MCF 10A (cell line): ENCODE data around the gene LPP. TPM values are rescaled to one million over a fixed set of nuclear protein-coding genes. Genes with fewer than 3 reads are reported as not detected.

Source experiments
- BruUV-seq: library from RNA; stranded (reverse); fragments of 400-500 nt; replicated peaks from 2 replicates; lab custom pipeline; 2021; lab: Mats Ljungman, UMichigan
- CTCF ChIA-PET: fragments of 300-600 bp; sonication (Branson Sonifier 250); formaldehyde crosslinking; extraction: SDS; loops from one replicate; lab custom pipeline; 2021; ENCODE audit warnings: antibody characterized with exemption, inconsistent platforms; lab: Yijun Ruan, JAX
- POLR2A ChIA-PET: fragments of 300-600, 350-650 bp; sonication (Branson Sonifier 250); formaldehyde crosslinking; extraction: SDS; loops from one replicate; lab custom pipeline; 2020; ENCODE audit warnings: antibody characterized with exemption, inconsistent platforms; lab: Yijun Ruan, JAX
- DNase-seq: peaks from one replicate; pipeline ENCODE4 v3.0.0-alpha.2; 2018; ENCODE audit not compliant: unreplicated experiment
- H3K27ac Mint-ChIP-seq: one replicate; pipeline ENCODE4 v1.8.0; 2022; ENCODE audit warnings: mild to moderate bottlenecking, low read depth, mixed read lengths; ENCODE audit not compliant: unreplicated experiment
- H3K27me3 Mint-ChIP-seq: one replicate; pipeline ENCODE4 v1.8.0; 2022; ENCODE audit warnings: mixed read lengths; ENCODE audit not compliant: insufficient read depth, unreplicated experiment
- H3K36me3 Mint-ChIP-seq: one replicate; pipeline ENCODE4 v1.8.0; 2022; ENCODE audit warnings: mild to moderate bottlenecking, moderate library complexity, mixed read lengths; ENCODE audit not compliant: insufficient read depth, unreplicated experiment
- H3K4me1 Mint-ChIP-seq: one replicate; pipeline ENCODE4 v1.8.0; 2022; ENCODE audit warnings: mixed read lengths; ENCODE audit not compliant: insufficient read depth, unreplicated experiment
- H3K4me3 Mint-ChIP-seq: one replicate; pipeline ENCODE4 v1.8.0; 2022; ENCODE audit warnings: mild to moderate bottlenecking, moderate library complexity, mixed read lengths; ENCODE audit not compliant: unreplicated experiment
- H3K9me3 Mint-ChIP-seq: one replicate; pipeline ENCODE4 v1.8.0; 2022; ENCODE audit warnings: mixed read lengths; ENCODE audit not compliant: unreplicated experiment
- CTCF ChIP-seq: fragments of 200-600 bp; IDR thresholded peaks from one replicate; pipeline ENCODE4 v1.8.0; 2022; ENCODE audit warnings: antibody characterized with exemption, mild to moderate bottlenecking; ENCODE audit not compliant: unreplicated experiment
- intact Hi-C: fragments of 100-400 bp; cut with micrococcal nuclease; formaldehyde crosslinking; loops from 2 replicates; pipeline ENCODE4 v1.14.1; 2022
- total RNA-seq: library from RNA; stranded (reverse); gene quantifications from 2 replicates; pipeline ENCODE4 v1.2.3, GENCODE V29; 2022

The LPP gene
- total RNA-seq, 1 experiment from 2014 or later = 117 TPM

GRCh38 chr3:188686324-188686723 lies 532.4 kb downstream of the LPP start:
- no TSS peak for BruUV-seq
- Mint-ChIP-seq H3K4me3 (no peak overlapping the region), H3K36me3 (no peaks in the 10 kb centered on the region), H3K9me3 (no peaks in the 10 kb centered on the region), H3K27ac (no peak overlapping the region), H3K4me1 (peaks cover 39% of the 10 kb centered on the region), H3K27me3 (no peaks in the 10 kb centered on the region)
- POLR2A ChIA-PET = interaction anchor here (0.9 to 4.2 kb wide), 4 partner anchors 13 to 941 kb away, joined by 3 to 35 read pairs (median 4); partner anchors contain the start of gene BCL6
- DNase-seq = no peak
- intact Hi-C loops = loop anchor here (5.0 kb wide), 1 partner anchor 944 kb away; no protein-coding TSS in a partner anchor
- TF ChIP-seq CTCF = no peak
- CTCF ChIA-PET = interaction anchor here (0.8 to 2.0 kb wide), 7 partner anchors 12 to 946 kb away, joined by 3 to 7 read pairs (median 3); no protein-coding TSS in a partner anchor

- no peaks in the 10 kb centered on the region for H3K36me3 Mint-ChIP-seq
- DNase-seq = peak; percentile 76
- intact Hi-C loops = loop anchor here (5.0 kb wide), 1 partner anchor 945 kb away; no protein-coding TSS in a partner anchor
- no peak overlapping the region for H3K4me3 Mint-ChIP-seq
- no TSS peak for BruUV-seq
- H3K9me3 Mint-ChIP-seq = no peaks in the 10 kb centered on the region
- peaks cover 36% of the 10 kb centered on the region for H3K4me1 Mint-ChIP-seq
- H3K27ac Mint-ChIP-seq = no peak overlapping the region
- ChIA-PET POLR2A (interaction anchor here (0.5 to 4.2 kb wide), 2 partner anchors 14 to 1227 kb away, joined by 3 to 35 read pairs; no protein-coding TSS in a partner anchor), CTCF (interaction anchor here (0.6 to 1.3 kb wide), 5 partner anchors 23 to 261 kb away, joined by 3 to 4 read pairs (median 3); no protein-coding TSS in a partner anchor)
- no peak for TF ChIP-seq CTCF
- H3K27me3 Mint-ChIP-seq = no peaks in the 10 kb centered on the region
These were observed 533.4 kb downstream of the LPP start for GRCh38 chr3:188687389-188687788.

- peak; percentile 82 for DNase-seq
- intact Hi-C loops = loop anchor here (5.0 kb wide), 1 partner anchor 947 kb away; no protein-coding TSS in a partner anchor
- POLR2A ChIA-PET = interaction anchor here (0.7 to 4.2 kb wide), 9 partner anchors 15 to 950 kb away, joined by 3 to 35 read pairs (median 4); partner anchors contain the start of gene BCL6
- Mint-ChIP-seq H3K36me3 (peaks cover 5% of the 10 kb centered on the region), H3K4me1 (peaks cover 24% of the 10 kb centered on the region), H3K27me3 (no peaks in the 10 kb centered on the region), H3K27ac (peak overlapping the region; percentile 67), H3K4me3 (no peak overlapping the region), H3K9me3 (no peaks in the 10 kb centered on the region)
- CTCF ChIA-PET = interaction anchor here (0.6 to 1.1 kb wide), 5 partner anchors 178 to 949 kb away, joined by 3 to 5 read pairs (median 4); no protein-coding TSS in a partner anchor
- TF ChIP-seq CTCF = no peak
- BruUV-seq = no TSS peak
These were observed 535.2 kb downstream of the LPP start for GRCh38 chr3:188689101-188689574.

- Mint-ChIP-seq H3K4me3 (no peak overlapping the region), H3K36me3 (peaks cover 5% of the 10 kb centered on the region), H3K9me3 (no peaks in the 10 kb centered on the region), H3K27me3 (no peaks in the 10 kb centered on the region), H3K4me1 (peaks cover 26% of the 10 kb centered on the region), H3K27ac (no peak overlapping the region)
- POLR2A ChIA-PET = interaction anchor here (0.6 to 2.1 kb wide), 6 partner anchors 16 to 951 kb away, joined by 3 to 9 read pairs (median 4); partner anchors contain the start of gene BCL6
- no TSS peak for BruUV-seq
- intact Hi-C loops = no loop called here
- no peak for DNase-seq
- TF ChIP-seq CTCF = no peak
- CTCF ChIA-PET = interaction anchor here (0.6 to 1.1 kb wide), 5 partner anchors 16 to 265 kb away, joined by 3 read pairs; no protein-coding TSS in a partner anchor
These were observed 536.1 kb downstream of the LPP start for GRCh38 chr3:188690064-188690463.
